GM23338 (cell line): ENCODE results near the gene RFX2. TPM values are rescaled to one million over a fixed set of nuclear protein-coding genes. Genes with fewer than 3 reads are reported as not detected.

Experiments
- ATAC-seq: fragments of 200-7000 bp; cut with Tn5 transposase; 3 replicates; pipeline ENCODE4 v1.9.1; 2020
- DNase-seq: peaks from one replicate; pipeline ENCODE4 v3.0.0-alpha.2; 2015; ENCODE audit warnings: low spot score
- H2AFZ ChIP-seq: fragments of 200-600 bp; sonication (generic); 2 replicates; pipeline ENCODE4 v1.8.0; 2016; ENCODE audit warnings: antibody characterized with exemption, mild to moderate bottlenecking, moderate library complexity
- H3F3A ChIP-seq: fragments of 200-600 bp; sonication (generic); replicated peaks from 2 replicates; pipeline ENCODE4 v1.8.0; 2017; ENCODE audit warnings: antibody characterized with exemption, mixed run types, low read depth
- H3K27ac ChIP-seq: fragments of 200-600 bp; sonication (generic); 2 replicates; pipeline ENCODE4 v1.6.1; 2016; ENCODE audit warnings: low read depth
- H3K27me3 ChIP-seq: fragments of 200-600 bp; sonication (generic); 2 replicates; pipeline ENCODE4 v1.8.0; 2016; ENCODE audit warnings: mild to moderate bottlenecking, mixed run types, moderate library complexity; ENCODE audit not compliant: insufficient read depth
- H3K36me3 ChIP-seq: fragments of 200-600 bp; sonication (generic); 2 replicates; pipeline ENCODE4 v1.8.0; 2016; ENCODE audit warnings: mild to moderate bottlenecking; ENCODE audit not compliant: insufficient read depth
- H3K4me1 ChIP-seq: fragments of 200-600 bp; sonication (generic); 2 replicates; pipeline ENCODE4 v1.8.0; 2016; ENCODE audit warnings: mild to moderate bottlenecking, moderate library complexity; ENCODE audit not compliant: insufficient read depth
- H3K4me2 ChIP-seq: fragments of 200-600 bp; sonication (generic); 2 replicates; pipeline ENCODE4 v1.7.1; 2017; ENCODE audit warnings: mixed run types
- H3K4me3 ChIP-seq: fragments of 200-600 bp; sonication (generic); 2 replicates; pipeline ENCODE4 v1.6.1; 2016; ENCODE audit warnings: mixed run types
- H3K79me2 ChIP-seq: fragments of 200-600 bp; sonication (generic); replicated peaks from 2 replicates; pipeline ENCODE4 v1.8.0; 2017; ENCODE audit warnings: mild to moderate bottlenecking; ENCODE audit not compliant: insufficient read depth
- H3K9me2 ChIP-seq: fragments of 200-600 bp; sonication (generic); 2 replicates; pipeline ENCODE4 v1.8.0; 2017; ENCODE audit not compliant: insufficient read depth
- H4K20me1 ChIP-seq: fragments of 200-600 bp; sonication (generic); replicated peaks from 2 replicates; pipeline ENCODE4 v1.8.0; 2017; ENCODE audit warnings: mild to moderate bottlenecking; ENCODE audit not compliant: insufficient read depth
- H3K27ac Mint-ChIP-seq: 2 replicates; pipeline ENCODE4 v1.8.0; 2020; ENCODE audit warnings: inconsistent platforms, mild to moderate bottlenecking, moderate library complexity, mixed read lengths
- H3K27me3 Mint-ChIP-seq: 3 replicates; pipeline ENCODE4 v1.8.0; 2022; ENCODE audit warnings: low read depth, mild to moderate bottlenecking, moderate library complexity, mixed read lengths, inconsistent platforms; ENCODE audit not compliant: insufficient read depth, poor library complexity
- H3K36me3 Mint-ChIP-seq: 3 replicates; pipeline ENCODE4 v1.8.0; 2021; ENCODE audit warnings: low read depth, mild to moderate bottlenecking, inconsistent platforms, moderate library complexity, mixed read lengths
- H3K4me1 Mint-ChIP-seq: 3 replicates; pipeline ENCODE4 v1.8.0; 2020; ENCODE audit warnings: mild to moderate bottlenecking, inconsistent platforms, mixed read lengths
- H3K4me3 Mint-ChIP-seq: 3 replicates; pipeline ENCODE4 v1.8.0; 2021; ENCODE audit warnings: moderate library complexity, mild to moderate bottlenecking, inconsistent platforms, mixed read lengths
- H3K9me3 Mint-ChIP-seq: 3 replicates; pipeline ENCODE4 v1.8.0; 2020; ENCODE audit warnings: moderate library complexity, mild to moderate bottlenecking, inconsistent platforms, mixed read lengths
- CREB1 ChIP-seq: fragments of 250-450 bp; sonication (Bioruptor Pico); IDR thresholded peaks from 2 replicates; pipeline ENCODE4 v1.5.0; 2020; ENCODE audit warnings: low read depth, mild to moderate bottlenecking, moderate library complexity
- ETS1 ChIP-seq: IDR thresholded peaks from 2 replicates; pipeline ENCODE4 v1.6.1; 2016; ENCODE audit warnings: antibody characterized with exemption
- EZH2 ChIP-seq: fragments of 200-600 bp; sonication (generic); IDR thresholded peaks from one replicate; pipeline ENCODE4 v1.8.0; 2017; ENCODE audit warnings: antibody characterized with exemption, mild to moderate bottlenecking, low read depth; ENCODE audit not compliant: unreplicated experiment
- EZH2phosphoT487 ChIP-seq: fragments of 200-600 bp; sonication (generic); IDR thresholded peaks from one replicate; pipeline ENCODE4 v1.8.1; 2018; ENCODE audit warnings: antibody characterized with exemption; ENCODE audit not compliant: unreplicated experiment
- JUNB ChIP-seq: IDR thresholded peaks from one replicate; pipeline ENCODE4 v1.6.1; 2016; ENCODE audit warnings: antibody characterized with exemption; ENCODE audit not compliant: unreplicated experiment
- NANOG ChIP-seq: IDR thresholded peaks from 2 replicates; pipeline ENCODE4 v1.6.1; 2016; ENCODE audit warnings: antibody characterized with exemption, borderline replicate concordance
- POLR2AphosphoS5 ChIP-seq: IDR thresholded peaks from 2 replicates; pipeline ENCODE4 v1.6.1; 2016; ENCODE audit warnings: antibody characterized with exemption, low read depth
- STAT1 ChIP-seq: IDR thresholded peaks from one replicate; pipeline ENCODE4 v1.6.1; 2016; ENCODE audit warnings: antibody characterized with exemption; ENCODE audit not compliant: unreplicated experiment
- ZNF114 ChIP-seq: fragments of 250-450 bp; sonication (Bioruptor Pico); IDR thresholded peaks from 2 replicates; pipeline ENCODE4 v1.5.0; 2020; ENCODE audit warnings: mild to moderate bottlenecking, moderate library complexity
- ZNF331 ChIP-seq: fragments of 250-450 bp; sonication (Bioruptor Pico); IDR thresholded peaks from 2 replicates; pipeline ENCODE4 v1.5.0; 2020; ENCODE audit warnings: low read depth, mild to moderate bottlenecking, moderate library complexity
- polyA plus RNA-seq: library from polyadenylated mRNA; unstranded; fragments of >200 nt; fragmentation: Nextera tagmentation; extraction: Ambion mirVana; gene quantifications from 2 replicates; pipeline ENCODE4 v1.2.1, GENCODE V29; 2016
- total RNA-seq: library from RNA; depleted of rRNA; stranded (reverse); fragments of >200 nt; shearing (Covaris generic); gene quantifications from 2 replicates; pipeline ENCODE4 v1.2.3, GENCODE V29; 2014
- TF ChIP-seq, protein P1 (sequence below), 2 experiments: fragments of 200-600 bp in 1 of 2; sonication (generic) in 1 of 2; conservative IDR thresholded peaks; 2 replicates each; pipeline versions ENCODE4 v1.5.1 to v1.6.1; 2016 to 2017; ENCODE audit warnings: antibody characterized with exemption in 2 of 2, low read depth in 2 of 2, mild to moderate bottlenecking in 2 of 2, moderate library complexity in 1 of 2
- TF ChIP-seq, protein P2 (sequence below): IDR thresholded peaks from one replicate; pipeline ENCODE4 v1.6.1; 2018; ENCODE audit warnings: antibody characterized with exemption; ENCODE audit not compliant: unreplicated experiment
- TF ChIP-seq, protein P3 (sequence below): fragments of 250-450 bp; sonication (Bioruptor Pico); IDR thresholded peaks from 2 replicates; pipeline ENCODE4 v1.5.0; 2020; ENCODE audit warnings: mild to moderate bottlenecking, moderate library complexity

RFX2 gene
- total and polyA plus RNA-seq, 2 experiments from 2014 or later: 4.6 to 13.0 TPM

DNA sequence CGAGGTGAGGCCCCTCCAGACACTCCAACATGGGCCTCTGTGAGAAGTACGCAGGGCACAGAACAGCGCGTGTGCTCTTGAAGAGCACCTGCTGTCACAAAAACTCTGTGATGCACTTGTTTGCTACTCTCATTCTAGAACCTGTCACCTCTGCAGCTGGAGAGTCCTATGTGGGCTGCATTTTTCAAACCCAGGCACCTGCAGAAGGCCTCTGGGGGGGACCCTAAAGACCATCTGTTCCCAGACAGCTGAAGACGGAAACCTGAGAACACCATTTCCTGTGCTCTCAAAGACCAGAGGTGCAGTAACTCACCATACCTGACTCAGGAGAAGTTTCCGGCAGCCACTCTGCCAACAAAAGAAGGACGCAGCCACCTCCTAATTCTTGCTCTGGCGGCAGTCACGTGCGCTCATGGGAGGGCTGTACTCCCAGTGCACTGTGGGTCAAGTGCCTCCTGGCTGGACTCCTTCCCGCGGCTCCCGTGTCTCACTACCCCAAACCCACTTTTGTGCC is 160.5 kb downstream of the RFX2 start:
- peaks cover 6% of the 10 kb centered on the region for H3K36me3 ChIP-seq
- peak overlapping the region; percentile 36 for H3K4me2 ChIP-seq
- peaks cover 83% of the 10 kb centered on the region for H3K4me1 Mint-ChIP-seq
- 0 out of 2 replicates have a peak, but pooled peaks cover 9% of the 10 kb centered on the region for H3F3A ChIP-seq
- peaks cover 65% of the 10 kb centered on the region for H3K4me1 ChIP-seq
- peaks cover 58% of the 10 kb centered on the region for H4K20me1 ChIP-seq
- peak overlapping the region; percentile 31; the same call in 1 of the 2 replicates for H3K27ac Mint-ChIP-seq
- H3K9me3 Mint-ChIP-seq: no peaks in the 10 kb centered on the region
- no peak for ATAC-seq
- TF ChIP-seq NANOG: no peak
- TF ChIP-seq, protein P1, sequence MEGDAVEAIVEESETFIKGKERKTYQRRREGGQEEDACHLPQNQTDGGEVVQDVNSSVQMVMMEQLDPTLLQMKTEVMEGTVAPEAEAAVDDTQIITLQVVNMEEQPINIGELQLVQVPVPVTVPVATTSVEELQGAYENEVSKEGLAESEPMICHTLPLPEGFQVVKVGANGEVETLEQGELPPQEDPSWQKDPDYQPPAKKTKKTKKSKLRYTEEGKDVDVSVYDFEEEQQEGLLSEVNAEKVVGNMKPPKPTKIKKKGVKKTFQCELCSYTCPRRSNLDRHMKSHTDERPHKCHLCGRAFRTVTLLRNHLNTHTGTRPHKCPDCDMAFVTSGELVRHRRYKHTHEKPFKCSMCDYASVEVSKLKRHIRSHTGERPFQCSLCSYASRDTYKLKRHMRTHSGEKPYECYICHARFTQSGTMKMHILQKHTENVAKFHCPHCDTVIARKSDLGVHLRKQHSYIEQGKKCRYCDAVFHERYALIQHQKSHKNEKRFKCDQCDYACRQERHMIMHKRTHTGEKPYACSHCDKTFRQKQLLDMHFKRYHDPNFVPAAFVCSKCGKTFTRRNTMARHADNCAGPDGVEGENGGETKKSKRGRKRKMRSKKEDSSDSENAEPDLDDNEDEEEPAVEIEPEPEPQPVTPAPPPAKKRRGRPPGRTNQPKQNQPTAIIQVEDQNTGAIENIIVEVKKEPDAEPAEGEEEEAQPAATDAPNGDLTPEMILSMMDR (conservative IDR thresholded peaks at IDR 0.05; ENCODE audit: low read depth in 2 of 2): no peak
- no peak for TF ChIP-seq CREB1 (CRISPR knock-in tag)
- no peak for TF ChIP-seq ETS1
- no peak for TF ChIP-seq ZNF114 (CRISPR knock-in tag)
- TF ChIP-seq STAT1: no peak
- TF ChIP-seq EZH2: no peak
- TF ChIP-seq ZNF331: no peak
- no peak for TF ChIP-seq EZH2phosphoT487
- TF ChIP-seq, protein P2, sequence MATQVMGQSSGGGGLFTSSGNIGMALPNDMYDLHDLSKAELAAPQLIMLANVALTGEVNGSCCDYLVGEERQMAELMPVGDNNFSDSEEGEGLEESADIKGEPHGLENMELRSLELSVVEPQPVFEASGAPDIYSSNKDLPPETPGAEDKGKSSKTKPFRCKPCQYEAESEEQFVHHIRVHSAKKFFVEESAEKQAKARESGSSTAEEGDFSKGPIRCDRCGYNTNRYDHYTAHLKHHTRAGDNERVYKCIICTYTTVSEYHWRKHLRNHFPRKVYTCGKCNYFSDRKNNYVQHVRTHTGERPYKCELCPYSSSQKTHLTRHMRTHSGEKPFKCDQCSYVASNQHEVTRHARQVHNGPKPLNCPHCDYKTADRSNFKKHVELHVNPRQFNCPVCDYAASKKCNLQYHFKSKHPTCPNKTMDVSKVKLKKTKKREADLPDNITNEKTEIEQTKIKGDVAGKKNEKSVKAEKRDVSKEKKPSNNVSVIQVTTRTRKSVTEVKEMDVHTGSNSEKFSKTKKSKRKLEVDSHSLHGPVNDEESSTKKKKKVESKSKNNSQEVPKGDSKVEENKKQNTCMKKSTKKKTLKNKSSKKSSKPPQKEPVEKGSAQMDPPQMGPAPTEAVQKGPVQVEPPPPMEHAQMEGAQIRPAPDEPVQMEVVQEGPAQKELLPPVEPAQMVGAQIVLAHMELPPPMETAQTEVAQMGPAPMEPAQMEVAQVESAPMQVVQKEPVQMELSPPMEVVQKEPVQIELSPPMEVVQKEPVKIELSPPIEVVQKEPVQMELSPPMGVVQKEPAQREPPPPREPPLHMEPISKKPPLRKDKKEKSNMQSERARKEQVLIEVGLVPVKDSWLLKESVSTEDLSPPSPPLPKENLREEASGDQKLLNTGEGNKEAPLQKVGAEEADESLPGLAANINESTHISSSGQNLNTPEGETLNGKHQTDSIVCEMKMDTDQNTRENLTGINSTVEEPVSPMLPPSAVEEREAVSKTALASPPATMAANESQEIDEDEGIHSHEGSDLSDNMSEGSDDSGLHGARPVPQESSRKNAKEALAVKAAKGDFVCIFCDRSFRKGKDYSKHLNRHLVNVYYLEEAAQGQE: no peak
- TF ChIP-seq POLR2AphosphoS5: no peak
- no peak for TF ChIP-seq JUNB
- TF ChIP-seq, protein P3, sequence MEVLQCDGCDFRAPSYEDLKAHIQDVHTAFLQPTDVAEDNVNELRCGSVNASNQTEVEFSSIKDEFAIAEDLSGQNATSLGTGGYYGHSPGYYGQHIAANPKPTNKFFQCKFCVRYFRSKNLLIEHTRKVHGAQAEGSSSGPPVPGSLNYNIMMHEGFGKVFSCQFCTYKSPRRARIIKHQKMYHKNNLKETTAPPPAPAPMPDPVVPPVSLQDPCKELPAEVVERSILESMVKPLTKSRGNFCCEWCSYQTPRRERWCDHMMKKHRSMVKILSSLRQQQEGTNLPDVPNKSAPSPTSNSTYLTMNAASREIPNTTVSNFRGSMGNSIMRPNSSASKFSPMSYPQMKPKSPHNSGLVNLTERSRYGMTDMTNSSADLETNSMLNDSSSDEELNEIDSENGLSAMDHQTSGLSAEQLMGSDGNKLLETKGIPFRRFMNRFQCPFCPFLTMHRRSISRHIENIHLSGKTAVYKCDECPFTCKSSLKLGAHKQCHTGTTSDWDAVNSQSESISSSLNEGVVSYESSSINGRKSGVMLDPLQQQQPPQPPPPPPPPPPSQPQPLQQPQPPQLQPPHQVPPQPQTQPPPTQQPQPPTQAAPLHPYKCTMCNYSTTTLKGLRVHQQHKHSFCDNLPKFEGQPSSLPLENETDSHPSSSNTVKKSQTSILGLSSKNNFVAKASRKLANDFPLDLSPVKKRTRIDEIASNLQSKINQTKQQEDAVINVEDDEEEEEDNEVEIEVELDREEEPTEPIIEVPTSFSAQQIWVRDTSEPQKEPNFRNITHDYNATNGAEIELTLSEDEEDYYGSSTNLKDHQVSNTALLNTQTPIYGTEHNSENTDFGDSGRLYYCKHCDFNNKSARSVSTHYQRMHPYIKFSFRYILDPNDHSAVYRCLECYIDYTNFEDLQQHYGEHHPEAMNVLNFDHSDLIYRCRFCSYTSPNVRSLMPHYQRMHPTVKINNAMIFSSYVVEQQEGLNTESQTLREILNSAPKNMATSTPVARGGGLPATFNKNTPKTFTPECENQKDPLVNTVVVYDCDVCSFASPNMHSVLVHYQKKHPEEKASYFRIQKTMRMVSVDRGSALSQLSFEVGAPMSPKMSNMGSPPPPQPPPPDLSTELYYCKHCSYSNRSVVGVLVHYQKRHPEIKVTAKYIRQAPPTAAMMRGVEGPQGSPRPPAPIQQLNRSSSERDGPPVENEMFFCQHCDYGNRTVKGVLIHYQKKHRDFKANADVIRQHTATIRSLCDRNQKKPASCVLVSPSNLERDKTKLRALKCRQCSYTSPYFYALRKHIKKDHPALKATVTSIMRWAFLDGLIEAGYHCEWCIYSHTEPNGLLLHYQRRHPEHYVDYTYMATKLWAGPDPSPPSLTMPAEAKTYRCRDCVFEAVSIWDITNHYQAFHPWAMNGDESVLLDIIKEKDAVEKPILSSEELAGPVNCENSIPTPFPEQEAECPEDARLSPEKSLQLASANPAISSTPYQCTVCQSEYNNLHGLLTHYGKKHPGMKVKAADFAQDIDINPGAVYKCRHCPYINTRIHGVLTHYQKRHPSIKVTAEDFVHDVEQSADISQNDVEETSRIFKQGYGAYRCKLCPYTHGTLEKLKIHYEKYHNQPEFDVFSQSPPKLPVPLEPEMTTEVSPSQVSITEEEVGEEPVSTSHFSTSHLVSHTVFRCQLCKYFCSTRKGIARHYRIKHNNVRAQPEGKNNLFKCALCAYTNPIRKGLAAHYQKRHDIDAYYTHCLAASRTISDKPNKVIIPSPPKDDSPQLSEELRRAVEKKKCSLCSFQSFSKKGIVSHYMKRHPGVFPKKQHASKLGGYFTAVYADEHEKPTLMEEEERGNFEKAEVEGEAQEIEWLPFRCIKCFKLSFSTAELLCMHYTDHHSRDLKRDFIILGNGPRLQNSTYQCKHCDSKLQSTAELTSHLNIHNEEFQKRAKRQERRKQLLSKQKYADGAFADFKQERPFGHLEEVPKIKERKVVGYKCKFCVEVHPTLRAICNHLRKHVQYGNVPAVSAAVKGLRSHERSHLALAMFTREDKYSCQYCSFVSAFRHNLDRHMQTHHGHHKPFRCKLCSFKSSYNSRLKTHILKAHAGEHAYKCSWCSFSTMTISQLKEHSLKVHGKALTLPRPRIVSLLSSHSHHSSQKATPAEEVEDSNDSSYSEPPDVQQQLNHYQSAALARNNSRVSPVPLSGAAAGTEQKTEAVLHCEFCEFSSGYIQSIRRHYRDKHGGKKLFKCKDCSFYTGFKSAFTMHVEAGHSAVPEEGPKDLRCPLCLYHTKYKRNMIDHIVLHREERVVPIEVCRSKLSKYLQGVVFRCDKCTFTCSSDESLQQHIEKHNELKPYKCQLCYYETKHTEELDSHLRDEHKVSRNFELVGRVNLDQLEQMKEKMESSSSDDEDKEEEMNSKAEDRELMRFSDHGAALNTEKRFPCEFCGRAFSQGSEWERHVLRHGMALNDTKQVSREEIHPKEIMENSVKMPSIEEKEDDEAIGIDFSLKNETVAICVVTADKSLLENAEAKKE (CRISPR knock-in tag): no peak
- no peak for DNase-seq
- no peaks in the 10 kb centered on the region for H3K27me3 ChIP-seq
- H3K4me3 Mint-ChIP-seq: peak overlapping the region; percentile 15; the same call in 1 of the 3 replicates
- no peak overlapping the region for H3K4me3 ChIP-seq
- peaks cover 27% of the 10 kb centered on the region for H3K27me3 Mint-ChIP-seq
- H3K27ac ChIP-seq: peak overlapping the region; percentile 39; the same call in 1 of the 2 replicates
- H3K36me3 Mint-ChIP-seq: peaks cover 34% of the 10 kb centered on the region
- no peaks in the 10 kb centered on the region for H3K9me2 ChIP-seq
- peaks cover 97% of the 10 kb centered on the region for H3K79me2 ChIP-seq
- no peak overlapping the region for H2AFZ ChIP-seq
